GM21737 (cell line): ENCODE data around the gene F13B.
"Not testable (repeated sequence)": the region's sequence is repeated elsewhere in the genome, so short reads cannot be mapped to it uniquely, and the experiment has no call there.

Source experiments
- ATAC-seq: cut with Tn5 transposase; IDR thresholded peaks from one replicate; pipeline ENCODE4 v1.9.1; 2021; ENCODE audit warnings: mild to moderate bottlenecking, moderate library complexity; ENCODE audit not compliant: unreplicated experiment

The F13B gene

GRCh38 chr1:197066719-197067456, at the start of gene F13B:
TSS of gene F13B (minus strand) at chr1:197067260. CDS start at chr1:197067223, 37 bp downstream.
- no peak for ATAC-seq

- no peak for ATAC-seq
Measured at GRCh38 chr1:197116156-197116555, 49.1 kb upstream of the F13B start.

- no peak for ATAC-seq
Measured at GRCh38 chr1:197106869-197107268, 39.8 kb upstream of the F13B start.

- no peak for ATAC-seq
Measured at GRCh38 chr1:197103300-197103699, 36.2 kb upstream of the F13B start.

GRCh38 chr1:197101978-197102377, 34.9 kb upstream of the F13B start:
- ATAC-seq, result no peak

- ATAC-seq, result no peak
Measured at GRCh38 chr1:197100677-197101076, 33.6 kb upstream of the F13B start.

GRCh38 chr1:197099444-197099843, 32.4 kb upstream of the F13B start:
- no peak for ATAC-seq

- not testable (repeated sequence) for ATAC-seq
Measured at GRCh38 chr1:197096971-197097370, 29.9 kb upstream of the F13B start.

- no peak for ATAC-seq
Measured at GRCh38 chr1:197096137-197096536, 29.1 kb upstream of the F13B start.

GRCh38 chr1:197093226-197093885, 26.3 kb upstream of the F13B start:
- ATAC-seq, result no peak

- no peak for ATAC-seq
Measured at GRCh38 chr1:197092491-197093023, 25.5 kb upstream of the F13B start.

- no peak for ATAC-seq
Measured at GRCh38 chr1:197083474-197083873, 16.4 kb upstream of the F13B start.

- no peak for ATAC-seq
Measured at GRCh38 chr1:197081117-197081753, 14.2 kb upstream of the F13B start.

- ATAC-seq, result no peak
Measured at GRCh38 chr1:197080323-197080722, 13.3 kb upstream of the F13B start.

- ATAC-seq, result no peak
Measured at GRCh38 chr1:197076585-197076984, 9.5 kb upstream of the F13B start.

GRCh38 chr1:197073978-197074377, 6.9 kb upstream of the F13B start:
- no peak for ATAC-seq

- ATAC-seq, result no peak
Measured at GRCh38 chr1:197067457-197067818, 378 bp upstream of the F13B start.

GRCh38 chr1:197066277-197066676, 783 bp downstream of the F13B start:
- ATAC-seq, result no peak

- ATAC-seq, result no peak
Measured at GRCh38 chr1:197065559-197065958, 1.5 kb downstream of the F13B start.

- no peak for ATAC-seq
Measured at GRCh38 chr1:197063212-197063611, 3.8 kb downstream of the F13B start.

GRCh38 chr1:197062692-197063091, 4.4 kb downstream of the F13B start:
- peak; percentile 93 for ATAC-seq

- no peak for ATAC-seq
Measured at GRCh38 chr1:197049100-197049499, 18.0 kb downstream of the F13B start.
